Measurements from ENCODE around the gene ADORA1.

Gene ADORA1

GRCh38 chr1:203187689-203188264, 60.3 kb downstream of the ADORA1 start:
- DNase-seq (ENCODE audit: low read depth) = no peak

DNA sequence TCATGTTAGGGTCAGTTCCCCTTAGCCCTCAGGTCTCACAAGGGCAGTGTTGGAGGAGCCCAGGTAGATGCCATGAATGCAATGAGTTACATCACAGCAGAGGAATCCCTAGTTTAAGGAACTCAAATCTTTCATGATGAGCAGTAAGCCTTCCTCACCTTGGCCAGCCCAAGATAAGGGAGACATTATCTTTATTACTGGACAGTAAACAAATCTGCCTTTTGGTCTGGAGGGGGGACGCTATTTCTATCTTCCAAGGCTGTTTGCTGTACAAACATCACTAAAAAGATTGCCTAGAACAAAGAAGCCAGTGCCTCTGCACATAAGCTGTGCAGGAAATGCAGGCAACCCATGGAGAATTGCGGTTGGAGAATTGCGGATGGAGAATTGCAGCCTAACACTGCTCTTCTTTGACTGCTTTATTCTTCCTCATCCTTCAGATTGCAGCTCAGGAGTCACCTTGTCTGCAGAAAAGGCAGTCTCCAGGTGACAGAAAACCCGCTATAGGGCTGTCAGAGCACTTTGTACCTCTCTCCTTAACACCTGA, 61.2 kb downstream of the ADORA1 start:
- DNase-seq (ENCODE audit: low read depth) = no peak

DNA sequence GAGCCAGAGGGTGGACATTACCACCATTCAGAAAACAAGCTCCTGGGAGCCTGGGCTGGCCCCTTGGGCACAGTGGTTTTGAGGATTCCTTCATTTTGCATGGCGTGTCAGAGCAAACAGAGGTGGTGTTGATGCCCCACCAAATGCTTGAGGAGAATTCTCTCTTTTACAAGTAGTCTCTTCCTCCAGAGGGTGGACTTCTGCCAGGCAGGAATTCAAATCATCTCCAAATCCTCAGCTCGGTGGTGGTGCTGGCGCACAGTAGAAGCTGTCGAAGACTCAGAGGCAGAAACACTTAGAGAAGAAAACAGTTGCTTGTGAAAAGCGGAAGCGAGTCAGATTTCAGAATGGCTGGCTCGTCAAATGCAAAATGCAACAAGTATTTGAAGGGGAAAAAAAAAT, 62.4 kb downstream of the ADORA1 start:
- no peak for DNase-seq (ENCODE audit: low read depth)

GRCh38 chr1:203190949-203191348, 63.4 kb downstream of the ADORA1 start:
- no peak for DNase-seq (ENCODE audit: low read depth)

DNA sequence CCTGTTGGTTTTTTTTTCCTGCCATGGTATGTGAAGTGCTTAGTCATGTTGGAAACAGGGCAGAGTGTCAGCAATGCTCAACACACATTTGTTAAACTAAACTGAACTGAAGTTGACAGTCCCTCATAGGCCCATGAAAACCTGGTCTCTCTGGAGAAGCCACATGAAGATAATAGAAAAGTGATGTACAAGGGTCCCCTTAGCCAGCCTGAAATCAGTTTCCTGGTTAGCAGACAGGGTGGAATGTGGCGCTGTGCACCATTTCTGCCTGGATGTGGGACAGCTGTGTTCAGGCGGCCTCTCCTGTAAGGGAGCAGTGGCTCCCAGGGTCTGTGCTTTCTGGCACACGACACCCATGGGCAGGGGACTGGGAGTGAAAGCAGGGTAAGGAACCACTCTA, 68.8 kb downstream of the ADORA1 start:
- no peak for DNase-seq (ENCODE audit: low read depth)

GRCh38 chr1:203197625-203198024, 70.1 kb downstream of the ADORA1 start:
- no peak for DNase-seq (ENCODE audit: low read depth)

DNA sequence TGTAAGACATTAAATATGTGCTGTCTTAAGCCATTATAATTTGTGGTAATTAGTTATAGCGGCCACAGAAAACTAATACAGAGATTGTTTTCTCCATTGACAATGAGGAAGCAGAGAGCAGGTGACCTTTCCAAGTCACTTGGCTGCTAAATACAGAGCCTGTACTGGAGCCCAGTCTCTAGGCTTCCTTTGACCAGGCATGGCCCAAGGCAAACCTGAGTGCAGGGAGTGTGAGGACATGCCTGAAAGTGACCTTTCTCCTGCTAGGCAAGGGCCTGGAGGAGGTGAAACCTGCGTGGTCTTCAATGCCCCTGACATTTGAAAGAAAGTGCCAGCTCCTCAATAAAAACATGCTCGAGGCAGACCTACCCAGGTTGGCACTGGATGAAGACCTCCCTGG, 71.5 kb downstream of the ADORA1 start:
- no peak for DNase-seq (ENCODE audit: low read depth)

DNA sequence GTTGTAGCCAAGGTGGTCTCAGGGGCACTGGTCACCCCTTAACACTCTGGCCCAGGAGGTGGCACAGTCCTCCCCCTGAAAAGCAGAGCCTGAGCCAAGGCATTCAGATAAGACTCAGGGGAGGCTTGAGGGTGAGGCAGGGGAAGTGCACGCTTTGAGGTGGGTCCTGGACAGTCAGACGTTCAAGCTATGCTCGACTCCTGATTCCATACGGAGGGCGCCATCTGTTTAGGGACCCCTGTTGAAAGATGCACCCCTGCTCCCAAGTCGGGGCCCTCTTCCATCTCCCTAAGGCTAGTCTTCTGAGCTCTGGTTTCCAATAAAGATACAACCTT, 71.9 kb downstream of the ADORA1 start:
- DNase-seq (ENCODE audit: low read depth) = no peak

- no peak for DNase-seq (ENCODE audit: low read depth)
Measured at GRCh38 chr1:203199816-203200571, 72.5 kb downstream of the ADORA1 start.

- DNase-seq (ENCODE audit: low read depth) = no peak
Measured at GRCh38 chr1:203200916-203201315, 73.4 kb downstream of the ADORA1 start.

- no peak for DNase-seq (ENCODE audit: low read depth)
Measured at GRCh38 chr1:203201516-203202205, 74.1 kb downstream of the ADORA1 start.

DNA sequence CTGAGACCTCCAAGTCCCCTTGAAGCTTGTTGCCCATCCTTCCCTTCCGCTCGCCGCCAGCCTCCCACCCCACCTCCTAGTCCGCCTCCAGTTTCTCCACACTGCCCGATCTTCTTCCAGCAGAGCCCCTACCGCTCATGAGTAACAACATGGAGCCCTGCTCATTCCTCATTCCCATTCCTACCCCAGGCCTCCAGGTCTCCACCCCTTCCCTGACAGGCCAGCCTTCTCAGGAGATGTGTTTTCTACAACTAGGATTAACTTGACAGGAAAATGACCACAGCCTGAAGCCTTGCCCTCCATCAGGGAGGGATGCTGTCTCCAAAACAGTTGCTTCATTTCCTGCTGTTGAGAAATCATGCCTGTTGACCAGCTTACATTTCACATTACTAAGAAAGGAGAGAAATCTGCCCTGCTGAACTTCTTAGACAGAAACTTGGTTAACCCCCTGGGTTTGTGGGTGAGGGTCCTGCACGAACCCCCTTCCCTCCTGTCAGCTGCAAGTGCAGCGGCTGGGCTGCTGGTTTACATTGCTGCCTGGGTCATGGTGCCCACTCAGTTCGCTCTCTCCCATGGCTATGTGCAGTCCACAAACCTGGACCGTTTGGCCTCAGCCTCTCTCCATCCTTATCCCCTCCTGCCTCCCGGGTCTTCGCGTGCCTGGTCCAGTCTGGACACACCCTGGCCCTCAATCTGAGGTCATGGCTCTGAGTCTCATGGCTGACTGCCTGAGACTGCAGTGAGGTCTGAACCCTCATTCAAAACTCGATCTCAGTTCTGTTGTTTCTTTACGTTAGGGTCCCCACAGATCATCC, 75.1 kb downstream of the ADORA1 start:
- no peak for DNase-seq (ENCODE audit: low read depth)

GRCh38 chr1:203204756-203205155, 77.2 kb downstream of the ADORA1 start:
- no peak for DNase-seq (ENCODE audit: low read depth)

GRCh38 chr1:203206129-203206687, 78.7 kb downstream of the ADORA1 start:
- no peak for DNase-seq (ENCODE audit: low read depth)

DNA sequence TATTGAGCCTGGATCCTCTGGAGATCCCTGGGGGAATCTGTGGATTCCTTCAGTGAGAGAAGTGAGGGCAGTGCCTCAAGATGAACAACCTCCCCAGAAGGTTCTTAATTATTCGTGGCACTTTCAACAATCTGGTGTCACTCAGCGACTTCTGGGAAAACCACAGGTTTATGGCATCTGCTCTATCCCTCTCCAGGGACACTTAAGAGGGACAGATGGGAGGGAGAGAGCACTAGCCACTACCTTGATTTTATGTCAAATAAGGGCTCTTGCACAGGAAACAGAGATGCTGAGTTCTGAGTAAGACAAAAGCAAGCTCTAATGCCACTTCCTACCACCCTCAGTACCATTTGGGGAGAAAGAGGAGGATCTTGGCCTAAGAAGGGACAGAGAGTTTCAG, 80.2 kb downstream of the ADORA1 start:
- no peak for DNase-seq (ENCODE audit: low read depth)

- no peak for DNase-seq (ENCODE audit: low read depth)
Measured at GRCh38 chr1:203208181-203208580, 80.7 kb downstream of the ADORA1 start.

DNA sequence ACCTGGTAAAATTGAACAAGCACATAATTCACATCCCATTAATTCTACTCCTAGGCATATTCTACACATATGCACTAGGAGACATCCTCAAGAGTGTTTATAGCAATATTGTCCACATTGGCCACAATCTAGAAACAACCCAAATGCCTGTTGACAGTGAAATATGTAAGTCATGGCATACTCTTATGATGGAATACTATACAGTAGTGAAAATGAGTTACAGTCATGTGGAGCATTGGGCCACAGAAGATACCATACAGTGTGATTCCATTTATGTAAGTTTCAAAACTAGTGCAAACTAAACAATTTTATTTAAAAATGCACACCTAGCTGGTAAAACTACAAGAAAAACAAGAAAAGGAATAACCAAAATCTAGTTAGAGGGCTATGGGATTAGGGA, 82.8 kb downstream of the ADORA1 start:
- no peak for DNase-seq (ENCODE audit: low read depth)

DNA sequence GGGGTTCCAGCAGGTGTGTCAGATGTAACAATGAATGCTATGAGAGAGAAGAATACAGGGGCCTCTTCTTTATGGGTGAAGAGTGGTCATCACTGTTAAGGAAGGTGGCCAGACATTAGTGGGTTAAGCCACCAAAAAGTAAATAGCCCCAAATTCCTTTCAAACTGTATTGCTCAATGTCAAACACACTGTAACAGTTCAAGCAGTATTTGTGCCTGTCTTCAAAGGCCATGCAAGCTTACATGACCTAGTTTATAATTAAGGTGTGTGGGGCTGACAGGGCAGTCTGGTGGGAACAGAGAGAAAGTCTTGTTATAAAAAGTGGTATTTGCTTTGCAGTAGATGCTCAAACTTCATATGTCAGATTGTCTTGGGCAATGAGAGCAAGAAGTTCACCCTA, 83.5 kb downstream of the ADORA1 start:
- no peak for DNase-seq (ENCODE audit: low read depth)

GRCh38 chr1:203211812-203212211, 84.3 kb downstream of the ADORA1 start:
- DNase-seq (ENCODE audit: low read depth) = no peak

- no peak for DNase-seq (ENCODE audit: low read depth)
Measured at GRCh38 chr1:203213126-203213525, 85.6 kb downstream of the ADORA1 start.

DNA sequence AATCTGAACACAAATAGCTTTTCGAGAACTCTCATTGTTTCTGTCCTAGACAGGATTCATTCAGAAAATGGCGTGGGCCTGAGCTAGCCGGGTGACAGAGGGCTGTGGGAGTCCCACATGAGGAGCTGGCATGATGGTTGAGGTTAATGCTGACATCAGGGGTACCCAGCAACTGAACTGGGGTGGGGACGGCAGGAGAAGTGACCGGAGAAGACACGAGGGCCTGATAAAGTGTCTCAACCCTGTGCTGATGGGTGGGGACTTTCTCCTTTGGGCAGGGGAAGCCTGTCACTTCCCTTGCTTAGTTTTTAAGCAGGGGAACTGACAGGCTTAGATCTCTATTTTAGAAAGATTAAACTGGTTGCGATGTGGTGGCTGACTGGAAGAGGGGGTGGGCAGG, 87.3 kb downstream of the ADORA1 start:
- no peak for DNase-seq (ENCODE audit: low read depth)

DNA sequence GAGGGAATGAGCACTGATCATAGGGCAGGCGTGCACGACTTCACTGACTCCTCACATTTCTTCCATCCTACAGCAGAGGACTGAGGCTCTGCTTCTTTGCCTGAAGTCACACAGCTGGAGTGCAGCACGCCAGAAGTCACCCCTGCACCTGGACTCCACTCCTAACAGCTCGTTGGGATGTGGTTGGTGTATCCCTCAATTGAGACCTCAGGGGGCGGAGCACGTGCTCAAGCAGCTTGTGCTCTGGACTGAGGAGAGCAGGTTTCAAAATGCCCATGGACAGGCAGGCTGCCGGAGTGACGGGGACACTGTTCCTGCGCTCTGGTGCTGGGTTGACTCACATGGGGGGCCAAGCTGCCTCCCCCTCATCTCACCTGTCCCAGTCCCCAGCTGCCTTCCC, 88.0 kb downstream of the ADORA1 start:
- DNase-seq (ENCODE audit: low read depth) = no peak

All from activated T-cell treated with anti-CD3 and anti-CD28 coated beads for 24 hours (primary cell).